Mucosa of gallbladder (tissue), 1 donor: ENCODE results near the gene RPL36. TPM values are rescaled to one million over a fixed set of nuclear protein-coding genes. Genes with fewer than 3 reads are reported as not detected.
"Not testable (repeated sequence)": the region's sequence is repeated elsewhere in the genome, so short reads cannot be mapped to it uniquely, and the experiment has no call there.

Experiments used
- DNase-seq: peaks from one replicate; pipeline ENCODE4 v3.0.0-alpha.2; 2020; ENCODE audit warnings: low spot score
- total RNA-seq: library from RNA; stranded (reverse); gene quantifications from one replicate; pipeline ENCODE4 v1.2.1, GENCODE V29; 2021
- donor health status: DM: no; HTN: no; CAD: no.

The RPL36 gene
- total RNA-seq, 1 donor from 2014 or later, result 609 TPM

- no peak for DNase-seq
These were observed 16.9 kb downstream of the RPL36 start for GRCh38 chr19:5706876-5707573.

- DNase-seq, result no peak
These were observed 17.8 kb downstream of the RPL36 start for GRCh38 chr19:5707576-5708575.

DNA sequence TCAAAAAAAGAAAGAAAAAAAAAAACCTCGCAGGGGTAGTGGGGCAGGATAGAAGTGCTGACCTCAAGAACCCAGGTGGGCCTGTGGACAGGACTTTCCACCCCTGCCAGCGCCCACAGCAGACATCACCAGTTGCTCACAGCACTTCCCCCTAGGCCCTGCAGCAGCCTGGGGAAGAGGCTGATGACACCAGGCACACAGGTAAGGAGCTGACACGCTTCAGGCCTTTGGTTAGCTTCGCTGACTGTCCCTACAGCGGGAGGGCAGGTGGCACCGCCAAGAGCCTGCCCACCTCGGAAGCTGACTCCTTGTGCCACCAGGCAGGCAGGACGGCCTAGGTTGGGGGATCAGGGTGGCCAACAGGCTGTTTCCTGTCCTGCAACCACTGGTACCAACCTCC, 20.9 kb downstream of the RPL36 start:
- DNase-seq, result no peak

- DNase-seq, result no peak
These were observed 21.6 kb downstream of the RPL36 start for GRCh38 chr19:5711713-5712161.

DNA sequence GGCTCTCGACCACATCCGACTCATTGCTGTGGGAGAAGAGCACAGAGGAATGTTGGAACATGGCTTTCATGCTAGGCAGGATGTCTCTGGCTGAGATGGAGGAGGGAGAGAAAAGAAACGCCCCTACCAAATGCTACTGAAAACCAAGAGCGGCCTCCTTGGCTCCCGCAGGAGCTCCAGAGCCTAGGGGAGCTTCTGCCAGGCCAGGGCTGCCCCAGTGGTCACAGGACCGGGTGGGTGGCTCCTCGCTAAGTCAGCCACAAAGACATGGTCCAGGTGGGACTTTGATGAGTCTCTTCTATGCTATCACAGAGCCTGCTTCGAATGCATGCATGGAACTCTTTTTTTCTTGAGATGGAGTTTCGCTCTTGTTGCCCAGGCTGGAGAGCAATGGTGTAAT, 23.1 kb downstream of the RPL36 start:
- no peak for DNase-seq

GRCh38 chr19:5714816-5715215, 24.7 kb downstream of the RPL36 start:
- no peak for DNase-seq

- no peak for DNase-seq
These were observed 27.3 kb downstream of the RPL36 start for GRCh38 chr19:5717215-5717935.

- no peak for DNase-seq
These were observed 28.0 kb downstream of the RPL36 start for GRCh38 chr19:5718037-5718578.

GRCh38 chr19:5718579-5719273, 28.6 kb downstream of the RPL36 start:
- no peak for DNase-seq

DNA sequence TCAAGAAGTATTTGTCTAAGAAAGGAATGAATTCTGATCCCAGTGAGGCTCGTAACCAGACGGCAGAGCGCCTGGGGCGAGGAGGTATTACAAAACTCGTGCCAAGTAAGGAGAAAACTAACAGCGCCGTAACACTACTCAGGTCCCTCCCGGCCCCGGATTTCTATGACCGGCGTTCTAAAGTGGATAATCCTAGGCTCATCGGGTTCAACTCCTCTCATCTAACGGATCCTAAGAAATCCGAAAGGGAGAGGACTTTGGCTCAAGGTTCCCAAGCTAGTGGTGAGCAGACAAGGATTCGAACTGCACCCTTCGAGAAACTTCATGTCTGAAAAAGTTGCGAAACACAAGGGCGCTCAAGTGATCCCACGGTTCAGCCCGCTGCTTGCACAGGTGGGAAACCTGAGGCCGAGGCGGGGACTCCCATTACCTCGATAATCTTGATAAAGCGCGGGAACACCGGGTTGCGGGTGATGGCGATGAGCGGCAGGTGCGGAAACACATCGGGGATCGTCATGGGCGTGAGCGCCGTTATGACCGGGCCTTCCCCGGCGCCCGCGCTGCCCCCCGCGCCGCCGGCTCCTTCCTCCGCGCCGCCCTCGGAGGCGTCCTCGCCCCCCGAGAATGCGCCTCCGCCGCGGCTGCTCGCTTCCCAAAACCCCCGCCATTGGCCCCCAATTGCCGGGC, 29.3 kb downstream of the RPL36 start:
- no peak for DNase-seq

GRCh38 chr19:5719961-5720790, 30.1 kb downstream of the RPL36 start, which contains the start of the genes CATSPERD and LONP1:
CATSPERD (plus strand) TSS chr19:5720637; CDS start chr19:5720738, 101 bp downstream.
LONP1 (minus strand) TSS chr19:5720146; CDS start chr19:5720132, 14 bp downstream.
- peak; percentile 99 for DNase-seq

- no peak for DNase-seq
These were observed 37.5 kb downstream of the RPL36 start for GRCh38 chr19:5727453-5728050.

GRCh38 chr19:5733172-5733571, 43.1 kb downstream of the RPL36 start:
- DNase-seq, result not testable (repeated sequence)

DNA sequence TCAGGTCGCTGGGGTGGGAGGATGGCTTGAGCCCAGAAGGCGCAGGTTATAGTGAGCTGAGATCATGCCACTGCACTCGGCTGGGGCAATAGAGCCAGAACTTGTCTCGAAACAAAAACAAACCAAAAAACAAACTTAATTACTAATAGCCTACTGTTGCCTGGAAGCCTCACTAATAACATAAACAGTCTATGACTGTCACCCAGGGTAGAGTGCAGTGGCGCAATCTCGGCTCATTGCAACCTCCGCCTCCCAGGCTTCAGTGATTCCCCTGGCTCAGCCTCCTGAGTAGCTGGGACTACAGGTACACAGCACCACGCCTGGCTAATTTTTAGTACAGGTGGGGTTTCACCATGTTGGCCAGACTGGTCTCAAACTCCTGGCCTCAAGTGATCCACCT, 48.3 kb downstream of the RPL36 start:
- DNase-seq, result no peak

Other genes starting within 250 kb of the RPL36 start
- gene ZNRF4, start 234.9 kb upstream of the RPL36 start, total RNA-seq, result not detected
- gene TINCR, start 122.3 kb upstream of the RPL36 start, total RNA-seq, result 0.20 TPM
- 127 TPM for gene SAFB2, start 67.5 kb upstream of the RPL36 start, total RNA-seq
- 92.9 TPM for gene SAFB, start 67.2 kb upstream of the RPL36 start, total RNA-seq
- 62.6 TPM for gene MICOS13, start 9.8 kb upstream of the RPL36 start, total RNA-seq
- gene HSD11B1L, start 9.3 kb upstream of the RPL36 start, total RNA-seq, result 15.7 TPM
- gene LONP1, start 29.9 kb downstream of the RPL36 start, total RNA-seq, result 80.2 TPM
- gene CATSPERD, start 30.3 kb downstream of the RPL36 start, total RNA-seq, result not detected
- gene PRR22, start 94.5 kb downstream of the RPL36 start, total RNA-seq, result 4.1 TPM
- gene DUS3L, start 100.9 kb downstream of the RPL36 start, total RNA-seq, result 37.2 TPM
- 6.2 TPM for gene NRTN, start 114.8 kb downstream of the RPL36 start, total RNA-seq
- gene FUT6, start 149.4 kb downstream of the RPL36 start, total RNA-seq, result 81.2 TPM
- gene FUT3, start 161.2 kb downstream of the RPL36 start, total RNA-seq, result 127 TPM
- not detected for gene FUT5, start 180.2 kb downstream of the RPL36 start, total RNA-seq
- 244 TPM for gene NDUFA11, start 213.5 kb downstream of the RPL36 start, total RNA-seq
- gene VMAC, start 214.6 kb downstream of the RPL36 start, total RNA-seq, result 12.7 TPM
- 82.5 TPM for gene CAPS, start 224.0 kb downstream of the RPL36 start, total RNA-seq